ENCODE data around the gene MCM8. TPM values are rescaled to one million over a fixed set of nuclear protein-coding genes. Genes with fewer than 3 reads are reported as not detected.

MCM8 gene
- total RNA-seq, 1 experiment from 2014 or later: 12.4 TPM

GRCh38 chr20:5977975-5978374 lies 27.5 kb downstream of the MCM8 start:
- intact Hi-C loops (cut with micrococcal nuclease): no loop called here
- ChIA-PET CTCF (interaction anchor here (0.8 to 1.7 kb wide), 8 partner anchors 9 to 450 kb away, joined by 3 to 7 read pairs (median 4); no protein-coding TSS in a partner anchor), POLR2A (interaction anchor here (1.4 to 2.3 kb wide), 2 partner anchors 9 to 12 kb away, joined by 4 to 6 read pairs; no protein-coding TSS in a partner anchor)
- no peak for TF ChIP-seq CTCF (IDR thresholded peaks at IDR 0.05; ENCODE audit: unreplicated experiment)
- no peak for DNase-seq (ENCODE audit: unreplicated experiment)
- peaks cover 29% of the 10 kb centered on the region for H3K36me3 Mint-ChIP-seq (ENCODE audit: insufficient read depth, unreplicated experiment)
- no peaks in the 10 kb centered on the region for H3K27me3 Mint-ChIP-seq (ENCODE audit: insufficient read depth, unreplicated experiment)
- no TSS peak for BruUV-seq (replicated peaks)
- H3K4me1 Mint-ChIP-seq (ENCODE audit: insufficient read depth, unreplicated experiment): no peaks in the 10 kb centered on the region
- H3K9me3 Mint-ChIP-seq (ENCODE audit: unreplicated experiment): no peaks in the 10 kb centered on the region
- no peak overlapping the region for H3K27ac Mint-ChIP-seq (ENCODE audit: low read depth, unreplicated experiment)
- no peak overlapping the region for H3K4me3 Mint-ChIP-seq (ENCODE audit: unreplicated experiment)

- Mint-ChIP-seq H3K27me3 (ENCODE audit: insufficient read depth, unreplicated experiment) (no peaks in the 10 kb centered on the region), H3K4me1 (ENCODE audit: insufficient read depth, unreplicated experiment) (no peaks in the 10 kb centered on the region), H3K36me3 (ENCODE audit: insufficient read depth, unreplicated experiment) (peaks cover 29% of the 10 kb centered on the region), H3K4me3 (ENCODE audit: unreplicated experiment) (no peak overlapping the region), H3K27ac (ENCODE audit: low read depth, unreplicated experiment) (no peak overlapping the region), H3K9me3 (ENCODE audit: unreplicated experiment) (no peaks in the 10 kb centered on the region)
- no peak for DNase-seq (ENCODE audit: unreplicated experiment)
- ChIA-PET POLR2A (interaction anchor here (1.3 to 2.5 kb wide), 2 partner anchors 7 to 43 kb away, joined by 3 to 9 read pairs; no protein-coding TSS in a partner anchor), CTCF (interaction anchor here (0.7 kb wide), 2 partner anchors 58 to 90 kb away, joined by 3 read pairs; no protein-coding TSS in a partner anchor)
- TF ChIP-seq CTCF (IDR thresholded peaks at IDR 0.05; ENCODE audit: unreplicated experiment): no peak
- intact Hi-C loops (cut with micrococcal nuclease): no loop called here
- no TSS peak for BruUV-seq (replicated peaks)
Measured at GRCh38 chr20:5979801-5980200, 29.3 kb downstream of the MCM8 start.

GRCh38 chr20:5980720-5981538 lies 30.5 kb downstream of the MCM8 start:
- CTCF ChIA-PET: interaction anchor here (0.6 to 1.5 kb wide), 9 partner anchors 89 to 452 kb away, joined by 3 to 8 read pairs (median 4); no protein-coding TSS in a partner anchor

More at GRCh38 chr20:5980720-5981538, 30.5 kb downstream of the MCM8 start:
- Mint-ChIP-seq H3K4me1 (ENCODE audit: insufficient read depth, unreplicated experiment) (no peaks in the 10 kb centered on the region), H3K27ac (ENCODE audit: low read depth, unreplicated experiment) (no peak overlapping the region), H3K27me3 (ENCODE audit: insufficient read depth, unreplicated experiment) (no peaks in the 10 kb centered on the region), H3K9me3 (ENCODE audit: unreplicated experiment) (no peaks in the 10 kb centered on the region), H3K4me3 (ENCODE audit: unreplicated experiment) (no peak overlapping the region), H3K36me3 (ENCODE audit: insufficient read depth, unreplicated experiment) (peaks cover 33% of the 10 kb centered on the region)
- intact Hi-C loops (cut with micrococcal nuclease): no loop called here
- POLR2A ChIA-PET: interaction anchor here (0.6 to 2.5 kb wide), 5 partner anchors 9 to 521 kb away, joined by 3 to 9 read pairs (median 3); no protein-coding TSS in a partner anchor
- no TSS peak for BruUV-seq (replicated peaks)
- TF ChIP-seq CTCF (IDR thresholded peaks at IDR 0.05; ENCODE audit: unreplicated experiment): no peak
- DNase-seq (ENCODE audit: unreplicated experiment): no peak
